Neural progenitor cell (in vitro differentiated cells): ENCODE results near the gene SLC6A17. TPM values are rescaled to one million over a fixed set of nuclear protein-coding genes. Genes with fewer than 3 reads are reported as not detected.

Experiments
- DNase-seq: peaks from one replicate; pipeline ENCODE4 v3.0.0-alpha.2; 2016; ENCODE audit warnings: low spot score
- H2AFZ ChIP-seq: fragments of 200-600 bp; sonication (generic); replicated peaks from 2 replicates; pipeline ENCODE4 v1.6.1; 2016; ENCODE audit warnings: antibody characterized with exemption
- H3F3A ChIP-seq: fragments of 200-600 bp; sonication (generic); 2 replicates; pipeline ENCODE4 v1.6.1; 2016; ENCODE audit warnings: antibody characterized with exemption, low read depth
- H3K27ac ChIP-seq: fragments of 200-600 bp; sonication (generic); 2 replicates; pipeline ENCODE4 v1.5.1; 2016; ENCODE audit warnings: mild to moderate bottlenecking
- H3K27me3 ChIP-seq: fragments of 200-600 bp; sonication (generic); 2 replicates; pipeline ENCODE4 v1.6.1; 2016; ENCODE audit warnings: mild to moderate bottlenecking, moderate library complexity
- H3K36me3 ChIP-seq: fragments of 200-600 bp; sonication (generic); 2 replicates; pipeline ENCODE4 v1.5.1; 2016
- H3K4me1 ChIP-seq: fragments of 200-600 bp; sonication (generic); 2 replicates; pipeline ENCODE4 v1.6.1; 2016; ENCODE audit warnings: mixed run types
- H3K4me2 ChIP-seq: fragments of 200-600 bp; sonication (generic); 2 replicates; pipeline ENCODE4 v1.6.1; 2016
- H3K4me3 ChIP-seq: fragments of 200-600 bp; sonication (generic); 2 replicates; pipeline ENCODE4 v1.5.1; 2016
- H3K79me2 ChIP-seq: fragments of 200-600 bp; sonication (generic); 2 replicates; pipeline ENCODE4 v1.6.1; 2016; ENCODE audit warnings: low read depth
- H3K9ac ChIP-seq: fragments of 200-600 bp; sonication (generic); 2 replicates; pipeline ENCODE4 v1.6.1; 2016
- H3K9me3 ChIP-seq: fragments of 200-600 bp; sonication (generic); 2 replicates; pipeline ENCODE4 v1.5.1; 2016; ENCODE audit warnings: low read depth
- H4K20me1 ChIP-seq: fragments of 200-600 bp; sonication (generic); 2 replicates; pipeline ENCODE4 v1.6.1; 2016; ENCODE audit warnings: low read depth
- H3K27ac Mint-ChIP-seq: 3 replicates; pipeline ENCODE4 v1.8.0; 2021; ENCODE audit warnings: mixed read lengths
- H3K27me3 Mint-ChIP-seq: 2 replicates; pipeline ENCODE4 v1.8.0; 2022; ENCODE audit warnings: low read depth, mild to moderate bottlenecking, inconsistent platforms, moderate library complexity, mixed read lengths; ENCODE audit not compliant: insufficient read depth
- H3K36me3 Mint-ChIP-seq: 3 replicates; pipeline ENCODE4 v1.8.0; 2021; ENCODE audit warnings: mixed read lengths
- H3K4me1 Mint-ChIP-seq: 3 replicates; pipeline ENCODE4 v1.8.0; 2021; ENCODE audit warnings: mixed read lengths
- H3K4me3 Mint-ChIP-seq: 3 replicates; pipeline ENCODE4 v1.8.0; 2021; ENCODE audit warnings: mild to moderate bottlenecking, moderate library complexity, mixed read lengths
- H3K9me3 Mint-ChIP-seq: 3 replicates; pipeline ENCODE4 v1.8.0; 2020; ENCODE audit warnings: mixed read lengths
- CTCF ChIP-seq: fragments of 200-600 bp; sonication (generic); IDR thresholded peaks from 2 replicates; pipeline ENCODE4 v1.5.1; 2017; ENCODE audit warnings: antibody characterized with exemption, mild to moderate bottlenecking
- EZH2 ChIP-seq: fragments of 200-600 bp; sonication (generic); IDR thresholded peaks from 2 replicates; pipeline ENCODE4 v1.6.1; 2017; ENCODE audit warnings: antibody characterized with exemption, mild to moderate bottlenecking, moderate library complexity
- EZH2phosphoT487 ChIP-seq: fragments of 200-600 bp; sonication (generic); IDR thresholded peaks from 2 replicates; pipeline ENCODE4 v1.6.1; 2017; ENCODE audit warnings: antibody characterized with exemption
- total RNA-seq: library from RNA; depleted of rRNA; stranded (reverse); fragments of >200 nt; gene quantifications from 2 replicates; pipeline ENCODE4 v1.2.3, GENCODE V29; 2015; ENCODE audit warnings: low replicate concordance

Gene SLC6A17
- total RNA-seq, 1 donor from 2014 or later, result not detected

- H3K27ac Mint-ChIP-seq, result no peak overlapping the region
- H3K4me3 Mint-ChIP-seq, result no peak overlapping the region
- Histone ChIP-seq H4K20me1 (no peaks in the 10 kb centered on the region), H3K27ac (no peak overlapping the region), H3K9me3 (no peaks in the 10 kb centered on the region), H3K9ac (no peak overlapping the region), H3F3A (peaks cover 14% of the 10 kb centered on the region), H3K27me3 (peaks cover 24% of the 10 kb centered on the region), H3K4me3 (no peak overlapping the region), H2AFZ (peak overlapping the region; percentile 72), H3K79me2 (no peaks in the 10 kb centered on the region), H3K4me2 (peak overlapping the region; percentile 63), H3K36me3 (no peaks in the 10 kb centered on the region), H3K4me1 (peaks cover 25% of the 10 kb centered on the region)
- DNase-seq, result peak; percentile 41
- H3K36me3 Mint-ChIP-seq, result no peaks in the 10 kb centered on the region
- peaks cover 19% of the 10 kb centered on the region for H3K27me3 Mint-ChIP-seq
- H3K9me3 Mint-ChIP-seq, result no peaks in the 10 kb centered on the region
- peaks cover 22% of the 10 kb centered on the region for H3K4me1 Mint-ChIP-seq
- TF ChIP-seq EZH2, result no peak
- TF ChIP-seq CTCF, result peak; percentile 42
- no peak for TF ChIP-seq EZH2phosphoT487
These were observed 20.1 kb upstream of the SLC6A17 start for GRCh38 chr1:110130113-110130591.

GRCh38 chr1:110130989-110131388 is 19.3 kb upstream of the SLC6A17 start:
- H3K27me3 ChIP-seq, result peaks cover 24% of the 10 kb centered on the region
- H3K4me2 ChIP-seq, result peak overlapping the region; percentile 63
- no peaks in the 10 kb centered on the region for H4K20me1 ChIP-seq
- no peak overlapping the region for H3K9ac ChIP-seq
- H3K36me3 ChIP-seq, result no peaks in the 10 kb centered on the region
- no peak overlapping the region for H3K4me3 ChIP-seq
- H3K79me2 ChIP-seq, result no peaks in the 10 kb centered on the region
- peaks cover 33% of the 10 kb centered on the region for H3K4me1 ChIP-seq
- peaks cover 14% of the 10 kb centered on the region for H3F3A ChIP-seq
- Mint-ChIP-seq H3K9me3 (no peaks in the 10 kb centered on the region), H3K4me1 (peaks cover 30% of the 10 kb centered on the region), H3K36me3 (no peaks in the 10 kb centered on the region), H3K27ac (peak overlapping the region; percentile 63), H3K27me3 (peaks cover 20% of the 10 kb centered on the region), H3K4me3 (no peak overlapping the region)
- H3K9me3 ChIP-seq, result no peaks in the 10 kb centered on the region
- H2AFZ ChIP-seq, result no peak overlapping the region
- H3K27ac ChIP-seq, result no peak overlapping the region
- no peak for TF ChIP-seq EZH2phosphoT487
- TF ChIP-seq CTCF, result no peak
- peak; percentile 20 for DNase-seq

DNA sequence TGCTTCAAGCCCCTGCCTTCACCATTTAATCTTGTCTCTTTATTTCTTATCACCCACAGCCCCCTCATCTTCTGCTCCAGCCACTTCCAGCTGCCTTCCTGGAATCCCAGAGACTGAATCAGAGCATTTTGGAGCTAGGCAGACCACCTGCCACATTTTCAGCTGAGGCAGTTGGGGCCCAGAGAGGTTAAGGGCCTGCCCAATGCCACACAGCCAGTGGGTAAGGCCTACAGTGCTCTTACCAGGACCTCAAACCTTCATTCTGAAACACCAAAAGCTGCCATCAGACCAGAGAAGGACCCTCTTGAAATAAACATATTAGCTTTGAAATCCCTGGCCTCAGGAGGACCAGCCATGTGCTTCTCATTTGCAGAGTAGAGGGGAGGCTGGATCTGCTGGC is 17.6 kb upstream of the SLC6A17 start:
- Mint-ChIP-seq H3K27ac (no peak overlapping the region), H3K36me3 (no peaks in the 10 kb centered on the region), H3K9me3 (no peaks in the 10 kb centered on the region), H3K4me3 (no peak overlapping the region), H3K4me1 (peaks cover 47% of the 10 kb centered on the region), H3K27me3 (peaks cover 28% of the 10 kb centered on the region)
- Histone ChIP-seq H3F3A (peaks cover 14% of the 10 kb centered on the region), H3K4me2 (no peak overlapping the region), H3K9me3 (no peaks in the 10 kb centered on the region), H3K4me1 (peaks cover 50% of the 10 kb centered on the region), H3K27me3 (peaks cover 26% of the 10 kb centered on the region), H2AFZ (no peak overlapping the region), H3K9ac (no peak overlapping the region), H3K36me3 (no peaks in the 10 kb centered on the region), H3K79me2 (no peaks in the 10 kb centered on the region), H3K4me3 (no peak overlapping the region), H4K20me1 (no peaks in the 10 kb centered on the region), H3K27ac (no peak overlapping the region)
- no peak for DNase-seq
- no peak for TF ChIP-seq EZH2phosphoT487
- no peak for TF ChIP-seq CTCF
- no peak for TF ChIP-seq EZH2
